Choroid plexus epithelial cell (primary cell): ENCODE data around the gene FOXP3.
A peak's percentile ranks its signal among the peaks of the same experiment; 100 is the strongest.

Experiments used
- DNase-seq: peaks from one replicate; pipeline ENCODE4 v3.0.0-alpha.2; 2010; ENCODE audit warnings: low read depth
- H3K4me3 ChIP-seq: 2 replicates; pipeline ENCODE4 v1.5.1; 2011; ENCODE audit warnings: low read depth, mild to moderate bottlenecking, control low read depth, low read length, moderate library complexity
- CTCF ChIP-seq: conservative IDR thresholded peaks from 2 replicates; pipeline ENCODE4 v1.5.1; 2011; ENCODE audit warnings: low read depth, mild to moderate bottlenecking, control low read depth, inconsistent platforms, low read length, moderate library complexity

FOXP3 gene

GRCh38 chrX:49231333-49232000 is 33.0 kb downstream of the FOXP3 start:
- no peak for DNase-seq
- no peak overlapping the region for H3K4me3 ChIP-seq
- no peak for TF ChIP-seq CTCF

GRCh38 chrX:49230500-49231232 is 33.8 kb downstream of the FOXP3 start:
- H3K4me3 ChIP-seq = peak overlapping the region; percentile 37
- peak; percentile 37 for TF ChIP-seq CTCF
- no peak for DNase-seq

GRCh38 chrX:49228185-49228584 is 36.3 kb downstream of the FOXP3 start:
- no peak for TF ChIP-seq CTCF
- H3K4me3 ChIP-seq = no peak overlapping the region
- DNase-seq = no peak

GRCh38 chrX:49227726-49228125 is 36.8 kb downstream of the FOXP3 start:
- no peak for TF ChIP-seq CTCF
- DNase-seq = no peak
- H3K4me3 ChIP-seq = no peak overlapping the region

- no peak for TF ChIP-seq CTCF
- DNase-seq = no peak
- H3K4me3 ChIP-seq = no peak overlapping the region
Observed at GRCh38 chrX:49226946-49227345, 37.6 kb downstream of the FOXP3 start.

- TF ChIP-seq CTCF = no peak
- H3K4me3 ChIP-seq = no peak overlapping the region
- DNase-seq = no peak
Observed at GRCh38 chrX:49225858-49226257, 38.7 kb downstream of the FOXP3 start.

GRCh38 chrX:49221868-49222267 is 42.6 kb downstream of the FOXP3 start:
- no peak for DNase-seq
- H3K4me3 ChIP-seq = no peak overlapping the region
- TF ChIP-seq CTCF = no peak
